NCI-H2029 (cell line): ENCODE results near the gene GLI3.

Source experiments
- DNase-seq: peaks from one replicate; lab custom pipeline; 2025; lab: John Stamatoyannopoulos, UW

GLI3 gene

GRCh38 chr7:42105554-42106358 lies 131.3 kb downstream of the GLI3 start:
- no peak for DNase-seq

GRCh38 chr7:42104694-42105093 lies 132.3 kb downstream of the GLI3 start:
- no peak for DNase-seq

- no peak for DNase-seq
Observed at GRCh38 chr7:42104231-42104630, 132.8 kb downstream of the GLI3 start.

GRCh38 chr7:42103456-42103855 lies 133.6 kb downstream of the GLI3 start:
- no peak for DNase-seq

GRCh38 chr7:42103020-42103419 lies 134.0 kb downstream of the GLI3 start:
- DNase-seq = no peak

GRCh38 chr7:42102301-42102700 lies 134.7 kb downstream of the GLI3 start:
- no peak for DNase-seq

GRCh38 chr7:42100156-42100508 lies 136.9 kb downstream of the GLI3 start:
- DNase-seq = no peak

- no peak for DNase-seq
Observed at GRCh38 chr7:42099470-42100155, 137.4 kb downstream of the GLI3 start.

- no peak for DNase-seq
Observed at GRCh38 chr7:42099066-42099465, 137.9 kb downstream of the GLI3 start.

- DNase-seq = no peak
Observed at GRCh38 chr7:42097752-42098151, 139.3 kb downstream of the GLI3 start.

GRCh38 chr7:42096681-42097561 lies 140.1 kb downstream of the GLI3 start:
- no peak for DNase-seq

GRCh38 chr7:42096268-42096667 lies 140.7 kb downstream of the GLI3 start:
- no peak for DNase-seq

GRCh38 chr7:42095791-42096190 lies 141.2 kb downstream of the GLI3 start:
- DNase-seq = no peak

GRCh38 chr7:42093349-42093905 lies 143.6 kb downstream of the GLI3 start:
- DNase-seq = no peak

- no peak for DNase-seq
Observed at GRCh38 chr7:42091461-42092291, 145.3 kb downstream of the GLI3 start.

- no peak for DNase-seq
Observed at GRCh38 chr7:42090806-42091205, 146.2 kb downstream of the GLI3 start.

GRCh38 chr7:42090056-42090455 lies 147.0 kb downstream of the GLI3 start:
- DNase-seq = no peak

- DNase-seq = no peak
Observed at GRCh38 chr7:42087616-42088015, 149.4 kb downstream of the GLI3 start.

GRCh38 chr7:42085531-42085930 lies 151.5 kb downstream of the GLI3 start:
- no peak for DNase-seq

- no peak for DNase-seq
Observed at GRCh38 chr7:42084263-42084662, 152.7 kb downstream of the GLI3 start.

- no peak for DNase-seq
Observed at GRCh38 chr7:42083284-42083683, 153.7 kb downstream of the GLI3 start.
